ENCODE measurements around the gene ZNF71.
"Not testable (repeated sequence)": the region's sequence is repeated elsewhere in the genome, so short reads cannot be mapped to it uniquely, and the experiment has no call there.

DNA sequence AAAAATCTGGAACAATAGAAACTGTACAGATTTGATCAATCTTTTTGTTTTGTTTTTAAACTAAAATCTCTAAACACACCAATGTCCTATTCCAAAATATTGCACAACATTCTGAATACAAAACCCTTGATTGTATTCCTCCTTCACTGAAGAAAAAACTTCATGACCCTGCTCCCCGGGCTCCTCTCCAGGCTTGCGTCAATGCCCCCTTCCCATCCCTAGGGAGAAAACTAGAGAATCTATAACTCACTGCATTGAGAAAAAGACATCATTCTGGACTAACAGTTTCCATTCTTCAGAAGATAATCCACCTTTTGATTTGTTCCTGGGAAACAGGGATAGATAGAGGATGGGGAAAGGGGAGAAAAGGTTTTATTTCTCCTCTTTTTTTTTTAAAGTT is 77.5 kb downstream of the ZNF71 start:
- TF ChIP-seq, protein P1, sequence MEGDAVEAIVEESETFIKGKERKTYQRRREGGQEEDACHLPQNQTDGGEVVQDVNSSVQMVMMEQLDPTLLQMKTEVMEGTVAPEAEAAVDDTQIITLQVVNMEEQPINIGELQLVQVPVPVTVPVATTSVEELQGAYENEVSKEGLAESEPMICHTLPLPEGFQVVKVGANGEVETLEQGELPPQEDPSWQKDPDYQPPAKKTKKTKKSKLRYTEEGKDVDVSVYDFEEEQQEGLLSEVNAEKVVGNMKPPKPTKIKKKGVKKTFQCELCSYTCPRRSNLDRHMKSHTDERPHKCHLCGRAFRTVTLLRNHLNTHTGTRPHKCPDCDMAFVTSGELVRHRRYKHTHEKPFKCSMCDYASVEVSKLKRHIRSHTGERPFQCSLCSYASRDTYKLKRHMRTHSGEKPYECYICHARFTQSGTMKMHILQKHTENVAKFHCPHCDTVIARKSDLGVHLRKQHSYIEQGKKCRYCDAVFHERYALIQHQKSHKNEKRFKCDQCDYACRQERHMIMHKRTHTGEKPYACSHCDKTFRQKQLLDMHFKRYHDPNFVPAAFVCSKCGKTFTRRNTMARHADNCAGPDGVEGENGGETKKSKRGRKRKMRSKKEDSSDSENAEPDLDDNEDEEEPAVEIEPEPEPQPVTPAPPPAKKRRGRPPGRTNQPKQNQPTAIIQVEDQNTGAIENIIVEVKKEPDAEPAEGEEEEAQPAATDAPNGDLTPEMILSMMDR (IDR thresholded peaks at IDR 0.05; ENCODE audit: low read depth, low read length) = not testable (repeated sequence)
- not testable (repeated sequence) for TF ChIP-seq EZH2phosphoT487 (IDR thresholded peaks at IDR 0.05; ENCODE audit: low read depth)
